Measurements from ENCODE around the gene KLHDC7B. TPM values are rescaled to one million over a fixed set of nuclear protein-coding genes. Genes with fewer than 3 reads are reported as not detected.

The KLHDC7B gene
- total RNA-seq, 1 donor from 2014 or later = not detected

- H3K4me1 Mint-ChIP-seq (ENCODE audit: unreplicated experiment) = peaks cover 3% of the 10 kb centered on the region
These were observed 895 bp downstream of the KLHDC7B start for GRCh38 chr22:50546326-50547262.

DNA sequence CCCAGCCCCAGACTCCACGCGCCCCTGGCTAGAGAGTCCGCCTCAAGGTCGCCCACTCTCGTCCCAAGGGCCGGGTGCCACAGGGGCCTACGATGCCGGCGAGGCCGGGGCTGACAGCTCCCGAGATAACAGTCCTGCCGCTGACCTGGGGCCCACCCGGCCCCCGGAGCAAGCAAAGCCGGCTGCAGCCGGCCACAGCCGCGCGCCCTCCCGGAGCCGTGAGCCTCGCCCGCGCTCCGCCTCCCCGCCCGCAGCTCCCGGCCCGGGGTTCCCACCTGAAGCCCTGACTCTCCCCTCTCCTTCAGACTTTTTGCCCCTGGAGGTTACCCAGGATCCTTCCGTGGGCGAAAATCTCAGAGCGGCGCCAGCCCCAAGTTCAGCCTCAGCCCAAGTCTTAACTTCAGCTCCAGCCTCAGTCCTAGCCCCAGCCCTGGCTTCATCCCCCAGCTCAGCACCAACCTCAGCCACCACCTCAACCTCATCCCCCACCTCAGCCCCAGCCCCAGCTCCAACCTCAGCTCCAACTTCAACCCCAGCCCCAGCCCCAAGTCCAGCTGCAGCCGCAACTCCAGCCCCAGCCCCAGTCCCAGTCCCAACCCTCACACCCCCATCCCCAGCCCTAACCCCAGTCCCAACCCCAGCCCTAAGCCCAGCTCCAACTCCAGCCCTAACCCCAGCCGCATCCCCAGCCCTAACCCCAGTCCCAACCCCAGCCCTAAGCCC lies 1.7 kb downstream of the KLHDC7B start:
- no peak overlapping the region for H3K27ac Mint-ChIP-seq

More at GRCh38 chr22:50546326-50547262, 895 bp downstream of the KLHDC7B start:
- Mint-ChIP-seq H3K9me3 (no peaks in the 10 kb centered on the region), H3K27ac (no peak overlapping the region), H3K36me3 (no peaks in the 10 kb centered on the region), H3K4me3 (no peak overlapping the region), H3K27me3 (peaks cover 8% of the 10 kb centered on the region)
- no peak for DNase-seq (ENCODE audit: extremely low spot score, unreplicated experiment)
- TF ChIP-seq, protein P1, sequence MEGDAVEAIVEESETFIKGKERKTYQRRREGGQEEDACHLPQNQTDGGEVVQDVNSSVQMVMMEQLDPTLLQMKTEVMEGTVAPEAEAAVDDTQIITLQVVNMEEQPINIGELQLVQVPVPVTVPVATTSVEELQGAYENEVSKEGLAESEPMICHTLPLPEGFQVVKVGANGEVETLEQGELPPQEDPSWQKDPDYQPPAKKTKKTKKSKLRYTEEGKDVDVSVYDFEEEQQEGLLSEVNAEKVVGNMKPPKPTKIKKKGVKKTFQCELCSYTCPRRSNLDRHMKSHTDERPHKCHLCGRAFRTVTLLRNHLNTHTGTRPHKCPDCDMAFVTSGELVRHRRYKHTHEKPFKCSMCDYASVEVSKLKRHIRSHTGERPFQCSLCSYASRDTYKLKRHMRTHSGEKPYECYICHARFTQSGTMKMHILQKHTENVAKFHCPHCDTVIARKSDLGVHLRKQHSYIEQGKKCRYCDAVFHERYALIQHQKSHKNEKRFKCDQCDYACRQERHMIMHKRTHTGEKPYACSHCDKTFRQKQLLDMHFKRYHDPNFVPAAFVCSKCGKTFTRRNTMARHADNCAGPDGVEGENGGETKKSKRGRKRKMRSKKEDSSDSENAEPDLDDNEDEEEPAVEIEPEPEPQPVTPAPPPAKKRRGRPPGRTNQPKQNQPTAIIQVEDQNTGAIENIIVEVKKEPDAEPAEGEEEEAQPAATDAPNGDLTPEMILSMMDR (conservative IDR thresholded peaks at IDR 0.05) = no peak

DNA sequence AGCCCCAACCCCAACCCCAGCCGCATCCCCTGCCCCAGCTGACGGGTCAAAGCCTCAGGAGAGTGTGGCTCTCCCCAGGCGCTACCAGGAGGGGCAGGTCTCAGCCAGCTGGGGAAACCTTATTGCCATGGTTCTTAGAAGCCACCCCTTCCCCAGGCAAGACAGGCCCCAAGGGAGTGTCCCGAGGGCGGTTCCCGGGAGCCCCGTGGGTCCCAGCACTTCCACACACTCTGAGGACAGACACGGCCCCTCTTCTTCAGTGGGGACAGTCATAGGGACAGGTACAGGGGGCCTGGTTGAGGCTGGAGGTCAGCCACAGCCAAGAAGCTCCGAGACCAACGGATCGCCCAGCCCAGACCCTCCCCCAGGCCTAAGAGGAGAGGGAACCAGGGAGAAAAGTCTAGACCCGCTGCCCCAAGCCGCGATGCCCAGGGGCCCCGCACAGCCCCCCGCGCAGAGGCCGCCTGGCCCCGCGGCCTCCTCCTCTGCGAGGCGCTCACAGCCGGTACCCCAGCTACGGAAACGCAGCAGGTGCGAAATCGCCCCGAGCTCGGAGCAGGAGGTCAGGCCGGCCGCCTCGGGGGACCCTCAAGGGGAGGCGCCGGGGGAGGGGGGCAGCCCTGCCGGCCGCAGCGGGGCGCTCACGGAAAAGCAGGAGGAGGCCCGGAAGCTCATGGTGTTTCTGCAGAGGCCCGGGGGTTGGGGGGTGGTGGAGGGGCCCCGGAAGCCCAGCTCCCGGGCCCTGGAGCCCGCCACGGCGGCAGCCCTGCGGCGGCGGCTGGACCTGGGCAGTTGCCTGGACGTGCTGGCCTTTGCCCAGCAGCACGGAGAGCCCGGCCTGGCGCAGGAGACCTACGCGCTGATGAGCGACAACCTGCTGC lies 2.6 kb downstream of the KLHDC7B start:
- H3K27me3 Mint-ChIP-seq = peaks cover 4% of the 10 kb centered on the region

More for the DNA sequence above, 1.7 kb downstream of the KLHDC7B start:
- no peaks in the 10 kb centered on the region for H3K36me3 Mint-ChIP-seq
- H3K4me1 Mint-ChIP-seq (ENCODE audit: unreplicated experiment) = peaks cover 3% of the 10 kb centered on the region
- H3K27me3 Mint-ChIP-seq = peaks cover 6% of the 10 kb centered on the region
- no peak for DNase-seq (ENCODE audit: extremely low spot score, unreplicated experiment)
- no peaks in the 10 kb centered on the region for H3K9me3 Mint-ChIP-seq
- H3K4me3 Mint-ChIP-seq = no peak overlapping the region
- TF ChIP-seq, protein P1 (conservative IDR thresholded peaks at IDR 0.05) = no peak

DNA sequence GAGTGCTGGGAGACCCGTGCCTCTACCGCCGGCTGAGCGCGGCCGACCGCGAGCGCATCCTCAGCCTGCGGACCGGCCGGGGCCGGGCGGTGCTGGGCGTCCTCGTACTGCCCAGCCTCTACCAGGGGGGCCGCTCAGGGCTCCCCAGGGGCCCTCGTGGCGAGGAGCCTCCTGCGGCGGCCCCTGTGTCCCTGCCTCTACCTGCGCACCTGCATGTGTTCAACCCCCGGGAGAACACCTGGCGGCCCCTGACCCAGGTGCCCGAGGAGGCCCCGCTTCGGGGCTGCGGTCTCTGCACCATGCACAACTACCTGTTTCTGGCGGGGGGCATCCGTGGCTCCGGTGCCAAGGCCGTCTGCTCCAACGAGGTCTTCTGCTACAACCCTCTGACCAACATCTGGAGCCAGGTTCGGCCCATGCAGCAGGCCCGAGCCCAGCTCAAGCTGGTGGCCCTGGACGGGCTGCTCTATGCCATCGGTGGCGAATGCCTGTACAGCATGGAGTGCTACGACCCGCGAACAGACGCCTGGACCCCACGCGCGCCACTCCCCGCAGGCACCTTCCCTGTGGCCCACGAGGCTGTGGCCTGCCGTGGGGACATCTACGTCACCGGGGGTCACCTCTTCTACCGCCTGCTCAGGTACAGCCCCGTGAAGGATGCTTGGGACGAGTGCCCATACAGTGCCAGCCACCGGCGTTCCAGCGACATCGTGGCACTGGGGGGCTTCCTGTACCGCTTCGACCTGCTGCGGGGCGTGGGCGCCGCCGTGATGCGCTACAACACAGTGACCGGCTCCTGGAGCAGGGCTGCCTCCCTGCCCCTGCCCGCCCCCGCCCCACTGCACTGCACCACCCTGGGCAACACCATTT lies 3.5 kb downstream of the KLHDC7B start:
- Mint-ChIP-seq H3K4me3 (no peak overlapping the region), H3K27ac (no peak overlapping the region), H3K27me3 (peaks cover 4% of the 10 kb centered on the region), H3K4me1 (ENCODE audit: unreplicated experiment) (no peaks in the 10 kb centered on the region), H3K9me3 (no peaks in the 10 kb centered on the region), H3K36me3 (no peaks in the 10 kb centered on the region)
- TF ChIP-seq, protein P1 (conservative IDR thresholded peaks at IDR 0.05) = no peak
- no peak for DNase-seq (ENCODE audit: extremely low spot score, unreplicated experiment)

More for the DNA sequence above, 2.6 kb downstream of the KLHDC7B start:
- no peak overlapping the region for H3K27ac Mint-ChIP-seq
- H3K9me3 Mint-ChIP-seq = no peaks in the 10 kb centered on the region
- no peaks in the 10 kb centered on the region for H3K4me1 Mint-ChIP-seq (ENCODE audit: unreplicated experiment)
- no peak overlapping the region for H3K4me3 Mint-ChIP-seq
- TF ChIP-seq, protein P1 (conservative IDR thresholded peaks at IDR 0.05) = no peak
- no peaks in the 10 kb centered on the region for H3K36me3 Mint-ChIP-seq
- DNase-seq (ENCODE audit: extremely low spot score, unreplicated experiment) = no peak

All from type B pancreatic cell (in vitro differentiated cells).